CD4-positive, alpha-beta T cell treated with Interferon alpha-2 for 1 hour (primary cell): ENCODE measurements around the gene RAPGEF5.
"Not testable (repeated sequence)": the region's sequence is repeated elsewhere in the genome, so short reads cannot be mapped to it uniquely, and the experiment has no call there.

ENCODE experiments used
- DNase-seq, 2 donors: peaks; one replicate each; pipeline ENCODE4 v3.0.0-alpha.2; 2020 to 2022

Gene RAPGEF5

DNA sequence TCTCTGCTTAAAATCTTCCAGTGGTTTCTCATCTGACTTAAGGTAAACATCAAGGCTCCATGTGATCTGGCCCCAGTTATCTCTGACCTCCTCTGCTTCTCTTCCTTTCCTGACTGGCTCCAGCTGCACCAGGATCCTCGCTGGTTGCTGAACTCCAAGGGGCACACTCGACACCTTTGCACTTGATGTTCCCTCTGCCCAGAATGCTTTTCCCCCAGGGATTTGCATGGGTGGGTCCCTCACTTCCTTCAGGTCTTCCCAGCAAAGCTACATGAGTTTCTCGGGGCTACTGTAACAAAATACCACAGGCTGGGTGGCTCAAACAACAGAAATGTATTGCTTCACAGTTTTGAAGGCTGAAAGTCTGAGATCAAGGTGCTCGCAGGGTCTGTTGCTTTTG lies 245.3 kb downstream of the RAPGEF5 start:
- no peak for DNase-seq

GRCh38 chr7:22110881-22111280 lies 246.1 kb downstream of the RAPGEF5 start:
- no peak for DNase-seq

GRCh38 chr7:22110227-22110839 lies 246.6 kb downstream of the RAPGEF5 start:
- peak; percentile 67 to 77 for DNase-seq

DNA sequence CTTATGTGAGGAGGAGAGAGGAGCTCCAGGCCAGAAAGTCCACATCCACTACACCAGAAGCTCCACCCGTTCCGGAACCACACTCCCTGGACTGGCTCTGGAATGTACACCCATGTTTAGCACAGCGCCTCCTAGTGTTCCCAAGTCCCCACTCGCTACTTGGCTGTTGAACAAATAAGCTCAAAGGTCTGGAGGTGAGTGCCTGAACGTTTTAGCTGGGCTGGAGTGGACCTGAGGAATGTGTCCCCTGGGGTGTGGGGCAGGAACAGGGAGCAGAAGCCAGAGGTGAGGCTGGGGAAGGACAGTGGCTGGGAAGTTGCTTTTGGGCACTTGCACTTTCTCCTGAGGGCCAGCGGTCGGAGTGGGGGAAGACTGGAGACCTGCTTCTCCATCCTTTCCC lies 247.2 kb downstream of the RAPGEF5 start:
- DNase-seq, result peak in 1 of 2 donors; percentile 7

- DNase-seq, result no peak
Observed at GRCh38 chr7:22108151-22108845, 248.7 kb downstream of the RAPGEF5 start.

DNA sequence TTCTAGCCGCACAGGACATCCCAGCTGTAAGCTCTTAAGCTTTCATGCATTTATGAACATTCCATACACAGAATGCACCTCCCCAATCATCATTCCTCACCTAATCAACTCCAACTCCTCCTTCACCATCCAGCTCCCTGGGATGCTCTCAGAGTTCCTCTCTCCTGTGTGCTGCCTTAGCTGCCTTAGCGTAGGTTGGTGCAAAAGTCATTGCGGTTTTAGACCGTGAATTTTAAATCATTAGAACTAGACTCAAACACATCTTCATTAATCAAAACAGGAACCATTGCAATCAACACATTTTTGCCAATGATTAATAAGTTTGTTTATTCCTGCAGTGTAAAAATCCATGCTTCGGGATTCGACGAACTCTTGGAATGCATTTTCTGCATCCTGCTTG lies 251.4 kb downstream of the RAPGEF5 start:
- no peak for DNase-seq

- DNase-seq, result no peak
Observed at GRCh38 chr7:22094413-22095342, 262.3 kb downstream of the RAPGEF5 start.

DNA sequence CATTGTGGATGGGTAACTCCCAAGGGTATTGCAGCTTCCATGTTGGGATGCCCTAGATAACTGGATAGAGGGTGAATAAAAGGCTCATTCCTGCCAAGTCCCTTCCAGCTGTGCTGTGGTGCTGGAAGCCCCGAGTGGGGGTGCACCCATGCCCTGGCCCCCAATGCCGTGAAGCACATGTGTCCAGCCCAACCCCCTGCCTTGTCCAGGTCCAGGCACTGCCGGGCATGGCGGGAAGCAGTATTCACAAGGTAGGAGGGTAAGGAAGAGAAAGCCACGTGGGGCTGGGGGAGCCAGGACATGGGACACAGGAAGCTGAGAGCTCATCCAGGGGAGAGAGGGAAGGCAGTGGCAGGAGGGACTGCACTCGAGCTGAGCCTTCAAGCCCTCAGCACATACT lies 263.0 kb downstream of the RAPGEF5 start:
- no peak for DNase-seq

DNA sequence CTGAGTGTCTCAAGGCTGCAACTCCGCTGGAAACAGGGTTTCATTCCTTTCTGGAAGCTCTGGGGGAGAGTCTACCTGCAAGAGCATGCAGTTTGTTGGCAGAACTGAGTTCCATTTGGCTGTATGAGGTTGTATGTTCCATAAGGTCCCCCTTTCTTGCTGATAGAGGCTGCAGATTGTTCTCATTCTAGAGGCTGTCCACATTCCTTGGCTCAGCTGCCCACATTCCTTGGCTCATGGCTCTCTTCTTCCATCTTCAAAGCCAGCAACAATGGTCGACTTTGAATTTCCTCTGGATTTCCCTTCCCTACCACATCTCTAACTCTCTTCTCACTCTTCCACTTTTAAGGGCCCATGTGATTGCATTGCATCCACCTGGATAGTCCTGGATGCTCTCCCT lies 264.0 kb downstream of the RAPGEF5 start:
- no peak for DNase-seq

DNA sequence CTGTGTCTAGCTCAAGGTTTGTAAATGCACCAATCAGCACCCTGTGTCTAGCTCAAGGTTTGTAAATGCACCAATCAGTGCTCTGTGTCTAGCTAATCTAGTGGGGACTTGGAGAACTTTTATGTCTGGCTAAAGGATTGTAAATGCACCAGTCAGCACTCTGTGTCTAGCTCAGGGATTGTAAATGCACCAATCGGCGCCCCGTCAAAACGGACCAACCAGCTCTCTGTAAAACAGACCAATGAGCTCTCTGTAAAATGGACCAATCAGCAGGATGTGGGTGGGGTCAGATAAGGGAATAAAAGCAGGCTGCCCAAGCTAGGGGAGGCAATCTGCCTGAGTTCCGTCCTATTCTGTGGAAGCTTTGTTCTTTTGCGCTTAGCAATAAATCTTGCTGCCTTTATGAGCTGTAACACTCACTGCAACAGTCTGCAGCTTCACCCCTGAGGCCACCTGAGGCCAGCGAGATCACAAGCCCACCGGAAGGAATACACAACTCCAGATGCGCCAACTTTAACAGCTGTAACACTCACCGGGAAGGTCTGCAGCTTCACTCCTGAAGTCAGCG lies 265.9 kb downstream of the RAPGEF5 start:
- DNase-seq, result not testable (repeated sequence)

DNA sequence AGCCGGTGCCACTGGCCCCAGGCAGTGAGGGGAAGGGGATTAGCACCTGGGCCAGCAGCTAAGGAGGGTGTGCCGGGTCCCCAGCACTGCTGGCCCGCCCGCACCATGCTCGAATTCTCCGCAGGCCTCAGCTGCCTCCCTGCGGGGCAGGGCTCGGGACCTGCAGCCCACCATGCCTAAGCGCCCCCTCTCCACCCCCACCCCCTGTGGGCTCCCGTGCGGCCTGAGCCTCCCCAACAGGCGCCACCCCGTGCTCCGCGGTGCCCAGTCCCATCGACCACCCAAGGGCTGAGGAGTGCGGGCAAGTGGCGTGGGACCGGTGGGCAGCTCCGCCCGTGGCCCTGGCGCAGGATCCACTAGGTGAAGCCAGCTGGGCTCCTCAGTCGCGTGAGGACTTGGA lies 266.4 kb downstream of the RAPGEF5 start:
- no peak for DNase-seq

- no peak for DNase-seq
Observed at GRCh38 chr7:22090107-22090506, 266.8 kb downstream of the RAPGEF5 start.

DNA sequence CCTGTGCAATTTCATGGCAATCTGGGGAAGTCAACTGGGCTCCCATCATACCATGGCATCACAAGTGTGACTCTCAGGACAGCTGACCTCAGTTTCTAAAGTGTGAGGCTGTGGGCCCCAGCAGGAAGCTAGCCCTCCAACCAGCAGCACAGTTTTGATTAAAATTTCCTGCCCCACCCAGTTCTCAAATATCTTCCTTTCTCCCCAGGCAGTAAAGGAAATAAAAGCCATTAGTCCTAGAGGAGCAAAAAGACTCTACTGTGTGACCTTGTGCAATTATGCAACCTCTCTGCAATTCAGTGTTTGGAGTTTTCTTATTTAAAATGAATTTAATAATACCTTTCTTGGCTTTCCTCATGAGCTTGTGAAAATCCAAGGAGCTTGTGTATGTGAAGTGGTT lies 268.1 kb downstream of the RAPGEF5 start:
- DNase-seq, result no peak

DNA sequence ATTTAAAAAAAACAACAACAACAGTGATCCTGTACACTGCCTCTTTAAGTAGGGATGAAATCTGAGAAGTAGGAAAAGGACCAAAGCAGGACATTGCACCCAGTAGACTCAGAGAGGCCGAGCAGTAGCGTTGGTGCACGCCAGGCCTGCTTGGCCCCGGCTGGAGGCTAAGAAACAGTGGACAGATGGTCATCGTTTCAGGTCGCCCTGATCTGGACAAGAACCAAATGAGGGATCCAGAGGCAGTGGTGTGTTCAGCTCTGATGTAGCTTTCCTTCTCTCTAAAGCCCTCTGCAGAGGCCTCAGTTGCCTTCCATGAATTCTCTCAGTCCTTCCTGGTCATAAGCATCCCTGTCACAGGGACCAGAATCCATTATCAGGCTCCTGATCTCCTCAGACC lies 269.1 kb downstream of the RAPGEF5 start:
- no peak for DNase-seq

GRCh38 chr7:22083704-22084240 lies 273.2 kb downstream of the RAPGEF5 start:
- DNase-seq, result no peak

GRCh38 chr7:22082886-22083703 lies 273.9 kb downstream of the RAPGEF5 start:
- DNase-seq, result peak; percentile 69 to 86

- DNase-seq, result no peak
Observed at GRCh38 chr7:22082553-22082885, 274.4 kb downstream of the RAPGEF5 start.

DNA sequence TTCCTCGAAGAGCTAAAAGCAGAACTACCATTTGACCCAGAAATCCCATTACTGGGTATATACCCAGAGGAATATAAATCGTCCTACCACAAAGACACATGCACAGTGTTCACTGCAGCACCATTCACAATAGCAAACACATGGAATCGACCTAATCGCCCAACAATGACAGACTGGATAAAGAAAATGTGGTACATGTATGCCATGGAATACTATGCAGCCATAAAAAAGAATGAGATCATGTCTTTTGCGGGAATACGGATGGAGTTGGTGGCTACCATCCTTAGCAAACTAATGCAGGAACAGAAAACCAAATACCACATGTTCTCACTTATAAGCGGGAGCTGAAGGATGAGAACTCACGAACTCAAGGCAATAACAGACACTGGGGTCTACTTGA lies 276.7 kb downstream of the RAPGEF5 start:
- DNase-seq, result not testable (repeated sequence)

DNA sequence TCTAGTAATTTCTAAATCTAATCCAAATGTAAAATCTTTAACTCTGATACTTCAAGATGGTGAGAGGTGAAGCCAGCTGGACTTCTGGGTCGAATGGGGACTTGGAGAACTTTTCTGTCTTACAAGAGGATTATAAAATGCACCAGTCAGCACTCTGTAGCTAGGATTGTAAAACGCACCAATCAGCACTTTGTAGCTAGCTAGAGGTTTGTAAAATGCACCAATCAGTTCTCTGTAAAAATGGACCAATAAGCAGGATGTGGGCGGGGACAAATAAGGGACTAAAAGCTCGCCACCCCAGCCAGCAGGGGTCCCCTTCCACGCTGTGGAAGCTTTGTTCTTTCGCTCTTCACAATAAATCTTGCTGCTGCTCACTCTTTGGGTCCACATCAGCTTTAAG lies 278.1 kb downstream of the RAPGEF5 start:
- not testable (repeated sequence) for DNase-seq

DNA sequence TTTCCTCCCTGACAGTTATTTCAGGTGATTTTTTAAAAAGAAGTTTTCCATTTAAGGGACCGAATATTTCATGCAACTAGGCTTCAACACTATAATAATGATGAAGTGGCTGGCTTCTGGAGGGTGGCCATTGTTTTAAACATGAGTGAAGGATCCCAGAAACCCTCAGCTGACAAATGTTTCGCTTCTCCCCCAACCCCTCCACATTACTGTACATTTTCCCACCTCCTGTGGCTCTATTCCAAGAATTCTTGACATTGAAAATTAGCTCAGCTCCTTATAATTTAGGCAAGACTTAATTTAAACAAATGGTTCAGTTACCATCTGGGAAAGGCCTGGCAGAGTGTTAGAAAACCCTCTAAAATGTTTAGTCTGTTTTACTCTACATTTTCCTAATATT lies 281.4 kb downstream of the RAPGEF5 start:
- DNase-seq, result no peak

- no peak for DNase-seq
Observed at GRCh38 chr7:22074897-22075296, 282.1 kb downstream of the RAPGEF5 start.
